Epithelial cell of alveolus of lung (primary cell): ENCODE results near the gene BANP. TPM values are rescaled to one million over a fixed set of nuclear protein-coding genes. Genes with fewer than 3 reads are reported as not detected.

Source experiments
- total RNA-seq: library from RNA; depleted of rRNA; stranded (reverse); fragments of >200 nt; gene quantifications from 2 replicates; pipeline ENCODE4 v1.2.1, GENCODE V29; 2015

The BANP gene, protein sequence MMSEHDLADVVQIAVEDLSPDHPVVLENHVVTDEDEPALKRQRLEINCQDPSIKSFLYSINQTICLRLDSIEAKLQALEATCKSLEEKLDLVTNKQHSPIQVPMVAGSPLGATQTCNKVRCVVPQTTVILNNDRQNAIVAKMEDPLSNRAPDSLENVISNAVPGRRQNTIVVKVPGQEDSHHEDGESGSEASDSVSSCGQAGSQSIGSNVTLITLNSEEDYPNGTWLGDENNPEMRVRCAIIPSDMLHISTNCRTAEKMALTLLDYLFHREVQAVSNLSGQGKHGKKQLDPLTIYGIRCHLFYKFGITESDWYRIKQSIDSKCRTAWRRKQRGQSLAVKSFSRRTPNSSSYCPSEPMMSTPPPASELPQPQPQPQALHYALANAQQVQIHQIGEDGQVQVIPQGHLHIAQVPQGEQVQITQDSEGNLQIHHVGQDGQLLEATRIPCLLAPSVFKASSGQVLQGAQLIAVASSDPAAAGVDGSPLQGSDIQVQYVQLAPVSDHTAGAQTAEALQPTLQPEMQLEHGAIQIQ
- total RNA-seq: 17.1 and 20.8 TPM in 2 replicates

GRCh38 chr16:87950765-87951551, at the start of gene BANP:
TSS of gene BANP (plus strand) at chr16:87951434. CDS start at chr16:87975116, 23,682 bp downstream.

DNA sequence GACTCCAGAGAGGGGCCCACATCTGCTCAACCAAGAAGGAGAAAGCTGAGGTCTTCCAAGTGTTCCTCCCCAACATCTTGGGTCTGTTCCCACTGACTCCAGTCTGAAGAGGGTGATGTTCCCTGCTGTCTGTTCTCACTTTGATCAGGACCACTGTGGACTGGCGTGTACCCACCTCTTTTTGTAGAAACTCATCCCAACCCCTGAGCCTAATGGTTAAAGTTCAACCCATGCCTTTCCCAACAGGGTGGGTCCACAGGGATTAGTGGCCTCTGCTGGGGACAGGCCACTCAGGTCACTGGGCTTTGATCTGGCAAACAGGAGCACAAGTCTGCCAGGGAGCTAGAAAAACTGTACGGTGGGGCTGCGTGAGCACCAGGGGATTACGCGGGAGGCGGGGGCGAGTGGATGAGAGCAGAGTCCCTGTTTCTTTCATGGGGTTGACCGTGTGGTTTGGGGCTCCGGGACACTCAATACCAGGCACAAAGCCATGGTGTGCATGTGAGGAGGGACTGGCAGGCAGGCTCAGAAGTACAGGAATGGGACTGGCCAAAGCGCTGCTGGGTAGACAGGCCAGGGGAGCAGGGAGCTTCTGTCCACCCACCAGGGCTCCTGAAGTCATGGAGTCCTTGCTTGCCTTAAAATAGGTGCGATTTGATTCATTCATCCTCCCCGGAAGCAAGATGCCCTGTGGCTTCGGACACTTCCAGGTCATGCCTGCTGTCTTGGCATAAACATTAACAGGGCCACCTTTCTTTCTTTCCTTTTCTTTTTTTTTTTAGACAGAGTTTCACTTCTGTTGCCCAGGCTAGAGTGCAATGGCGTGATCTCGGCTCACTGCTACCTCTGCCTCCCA, 14.6 kb upstream of the BANP start, which contains the start of gene CA5A:
Gene CA5A, minus strand, starts transcription at position 155 of the 856 bp plus-strand sequence. Its CDS starts 79 bp downstream, at position 76.

Other genes starting within 250 kb of the BANP start
- gene KLHDC4, start 185.4 kb upstream of the BANP start, total RNA-seq: 10.0 and 12.0 TPM in 2 replicates
- 17.7 and 116 TPM in 2 replicates for gene SLC7A5, start 81.9 kb upstream of the BANP start, total RNA-seq
- gene CA5A, start 14.9 kb upstream of the BANP start, total RNA-seq: not detected in 2 replicates